ENCODE measurements around the gene TBC1D2B.

DNA sequence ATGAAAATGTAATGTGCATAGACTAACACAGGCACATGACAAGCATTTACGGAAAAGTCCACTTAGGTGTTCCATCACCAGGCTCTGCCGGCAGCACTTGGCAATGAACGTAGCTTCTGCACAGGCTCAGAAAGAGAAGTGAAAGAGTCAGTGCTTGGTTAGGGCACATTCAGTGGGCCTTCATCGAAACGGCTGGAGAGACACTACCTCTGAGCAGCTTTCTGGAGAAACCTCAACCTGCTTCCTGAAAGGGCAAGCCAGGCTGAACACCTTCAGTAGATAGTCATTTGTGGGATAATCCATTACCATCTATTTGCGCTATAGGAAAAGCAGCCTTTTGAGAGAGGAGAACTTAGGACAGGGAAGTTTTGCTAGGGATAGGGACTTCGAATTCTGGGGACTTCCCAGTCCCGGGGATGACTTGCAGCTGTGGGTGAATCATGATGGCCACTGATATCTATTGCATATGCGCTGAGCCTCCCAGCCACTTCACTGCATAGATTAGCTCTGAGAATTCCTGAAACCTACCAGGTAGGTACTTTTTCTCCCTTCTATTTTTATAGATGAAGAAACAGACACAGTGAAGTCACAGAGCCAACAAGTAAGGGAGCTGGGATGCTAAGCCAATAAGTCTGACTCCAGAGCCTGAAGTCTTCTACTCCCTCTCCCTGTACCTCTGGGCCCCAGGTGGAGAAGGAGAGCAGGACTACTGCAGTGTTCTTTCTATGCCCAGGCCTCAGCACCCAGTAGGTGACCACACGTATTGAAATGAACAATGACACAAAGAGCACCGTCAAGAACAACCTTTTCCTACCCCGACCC, 10.7 kb upstream of the TBC1D2B start:
- TF ChIP-seq, protein P1, sequence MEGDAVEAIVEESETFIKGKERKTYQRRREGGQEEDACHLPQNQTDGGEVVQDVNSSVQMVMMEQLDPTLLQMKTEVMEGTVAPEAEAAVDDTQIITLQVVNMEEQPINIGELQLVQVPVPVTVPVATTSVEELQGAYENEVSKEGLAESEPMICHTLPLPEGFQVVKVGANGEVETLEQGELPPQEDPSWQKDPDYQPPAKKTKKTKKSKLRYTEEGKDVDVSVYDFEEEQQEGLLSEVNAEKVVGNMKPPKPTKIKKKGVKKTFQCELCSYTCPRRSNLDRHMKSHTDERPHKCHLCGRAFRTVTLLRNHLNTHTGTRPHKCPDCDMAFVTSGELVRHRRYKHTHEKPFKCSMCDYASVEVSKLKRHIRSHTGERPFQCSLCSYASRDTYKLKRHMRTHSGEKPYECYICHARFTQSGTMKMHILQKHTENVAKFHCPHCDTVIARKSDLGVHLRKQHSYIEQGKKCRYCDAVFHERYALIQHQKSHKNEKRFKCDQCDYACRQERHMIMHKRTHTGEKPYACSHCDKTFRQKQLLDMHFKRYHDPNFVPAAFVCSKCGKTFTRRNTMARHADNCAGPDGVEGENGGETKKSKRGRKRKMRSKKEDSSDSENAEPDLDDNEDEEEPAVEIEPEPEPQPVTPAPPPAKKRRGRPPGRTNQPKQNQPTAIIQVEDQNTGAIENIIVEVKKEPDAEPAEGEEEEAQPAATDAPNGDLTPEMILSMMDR (IDR thresholded peaks at IDR 0.05), result no peak
- TF ChIP-seq POLR2A (IDR thresholded peaks at IDR 0.05), result no peak

Data from lower leg skin (tissue), 3 donors.